ENCODE measurements around the gene CHTF18.
"Not testable (repeated sequence)": the region's sequence is repeated elsewhere in the genome, so short reads cannot be mapped to it uniquely, and the experiment has no call there.

The CHTF18 gene

DNA sequence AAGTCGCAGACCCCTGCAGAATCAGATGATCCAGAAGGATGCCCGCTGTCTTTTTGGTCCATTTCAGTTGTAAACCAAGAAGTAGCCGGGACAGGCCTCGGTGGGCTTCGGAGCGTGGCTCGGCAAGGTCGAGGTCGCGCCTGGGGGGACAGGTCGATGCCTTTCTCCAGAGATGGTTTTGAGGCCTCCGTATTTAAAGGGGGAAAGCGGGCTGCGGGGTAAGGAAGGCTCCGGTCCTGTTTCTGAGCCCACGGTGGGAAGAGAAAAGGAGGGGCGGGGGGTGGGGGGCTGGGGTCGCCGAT, 19.6 kb downstream of the CHTF18 start:
- DNase-seq (ENCODE audit: low spot score) = no peak

DNA sequence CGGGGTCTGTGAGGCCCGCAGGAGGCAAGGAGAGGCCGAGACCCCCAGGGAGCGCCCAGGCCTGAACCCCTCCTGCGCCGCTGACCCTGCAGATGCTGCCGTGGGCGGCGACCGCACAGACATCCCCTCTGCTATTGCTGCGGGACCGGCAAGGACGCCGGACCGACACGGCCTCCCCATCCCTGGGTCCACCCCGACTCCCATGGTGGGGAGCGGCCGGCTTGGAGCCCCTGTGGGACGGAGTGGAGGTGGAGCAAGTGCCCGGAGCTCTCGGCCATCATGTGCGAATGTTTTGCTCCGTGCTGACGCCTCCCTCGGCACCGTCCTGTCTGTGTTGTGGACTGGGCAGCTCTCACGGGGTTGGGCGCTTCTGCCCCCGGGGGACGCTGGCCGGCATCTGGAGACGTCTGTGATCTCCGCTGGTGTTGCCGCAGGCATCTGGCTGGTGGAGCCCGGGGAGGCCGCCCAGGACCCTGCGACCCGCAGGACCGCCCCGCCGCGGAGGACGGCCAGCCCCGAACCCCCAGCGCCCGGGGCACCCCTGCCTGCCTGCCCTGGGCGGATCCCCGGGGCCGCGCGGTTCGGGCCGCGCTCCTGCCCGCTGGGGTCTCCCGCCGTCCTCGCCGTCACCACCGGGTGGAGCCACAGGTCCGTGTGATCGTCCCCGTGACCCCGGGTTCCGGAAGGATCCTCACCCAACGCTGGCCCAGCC, 24.9 kb downstream of the CHTF18 start:
- DNase-seq (ENCODE audit: low spot score) = no peak

DNA sequence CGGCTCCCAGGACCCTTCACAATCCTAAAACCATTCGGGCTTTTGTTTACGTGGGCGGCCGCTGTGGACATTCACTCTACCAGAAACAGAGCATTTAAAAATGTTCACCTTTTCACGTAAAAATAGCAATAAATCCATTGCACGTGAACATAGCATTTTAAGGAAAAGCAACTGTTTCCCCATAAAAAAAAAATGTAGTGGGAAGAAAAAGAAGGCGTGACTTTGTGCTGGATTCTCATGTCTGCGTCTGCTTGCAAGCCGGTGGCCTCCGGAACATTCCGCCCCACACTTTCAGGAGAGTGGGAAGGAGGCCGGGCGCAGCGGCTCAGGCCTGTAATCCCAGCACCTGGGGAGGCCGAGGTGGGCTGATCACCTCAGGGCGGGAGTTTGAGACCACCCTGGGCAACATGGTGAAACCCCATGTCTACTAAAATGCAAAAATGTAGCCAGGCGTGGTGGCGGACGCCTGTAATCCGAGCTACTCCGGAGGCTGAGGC, 25.5 kb downstream of the CHTF18 start:
- no peak for DNase-seq (ENCODE audit: low spot score)

DNA sequence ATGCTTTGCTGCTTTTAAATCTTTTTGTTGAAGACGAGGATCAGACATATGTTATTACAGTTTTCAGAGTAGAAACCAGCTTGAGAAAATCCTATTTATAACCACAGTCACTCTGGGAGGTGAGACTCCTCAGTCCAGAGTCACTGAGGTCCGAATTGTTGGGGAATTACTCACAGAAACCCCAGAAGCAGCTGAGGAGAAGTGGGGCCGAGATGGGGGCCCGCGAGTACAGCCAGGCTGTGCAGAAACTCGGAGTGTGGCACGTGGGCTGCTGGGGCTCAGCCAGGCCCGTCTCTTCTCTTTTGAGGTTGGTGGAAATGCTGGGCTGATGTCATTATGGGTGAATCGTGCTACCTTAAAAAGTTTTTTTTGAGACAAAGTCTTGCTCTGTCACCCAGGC, 26.6 kb downstream of the CHTF18 start:
- DNase-seq (ENCODE audit: low spot score) = no peak

DNA sequence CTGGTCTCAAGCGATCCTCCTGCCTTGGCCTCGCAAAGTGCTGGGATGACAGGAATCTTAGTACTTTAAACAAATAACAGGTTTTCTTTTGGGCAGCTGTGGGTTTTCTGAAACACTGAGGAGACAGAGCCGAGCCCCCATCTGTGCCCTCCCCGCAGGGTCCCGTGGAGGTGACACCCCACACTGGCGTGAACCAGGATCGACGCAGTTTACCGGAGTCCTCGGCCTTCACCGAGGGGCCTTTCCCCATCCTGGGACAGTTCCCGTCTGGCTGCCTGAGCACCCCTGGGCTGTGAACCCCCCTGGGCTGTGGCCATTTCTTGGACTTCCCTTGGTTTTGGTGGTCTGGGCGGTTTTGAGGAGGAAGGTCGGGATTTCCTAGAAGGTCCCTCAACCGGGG, 27.4 kb downstream of the CHTF18 start:
- no peak for DNase-seq (ENCODE audit: low spot score)

DNA sequence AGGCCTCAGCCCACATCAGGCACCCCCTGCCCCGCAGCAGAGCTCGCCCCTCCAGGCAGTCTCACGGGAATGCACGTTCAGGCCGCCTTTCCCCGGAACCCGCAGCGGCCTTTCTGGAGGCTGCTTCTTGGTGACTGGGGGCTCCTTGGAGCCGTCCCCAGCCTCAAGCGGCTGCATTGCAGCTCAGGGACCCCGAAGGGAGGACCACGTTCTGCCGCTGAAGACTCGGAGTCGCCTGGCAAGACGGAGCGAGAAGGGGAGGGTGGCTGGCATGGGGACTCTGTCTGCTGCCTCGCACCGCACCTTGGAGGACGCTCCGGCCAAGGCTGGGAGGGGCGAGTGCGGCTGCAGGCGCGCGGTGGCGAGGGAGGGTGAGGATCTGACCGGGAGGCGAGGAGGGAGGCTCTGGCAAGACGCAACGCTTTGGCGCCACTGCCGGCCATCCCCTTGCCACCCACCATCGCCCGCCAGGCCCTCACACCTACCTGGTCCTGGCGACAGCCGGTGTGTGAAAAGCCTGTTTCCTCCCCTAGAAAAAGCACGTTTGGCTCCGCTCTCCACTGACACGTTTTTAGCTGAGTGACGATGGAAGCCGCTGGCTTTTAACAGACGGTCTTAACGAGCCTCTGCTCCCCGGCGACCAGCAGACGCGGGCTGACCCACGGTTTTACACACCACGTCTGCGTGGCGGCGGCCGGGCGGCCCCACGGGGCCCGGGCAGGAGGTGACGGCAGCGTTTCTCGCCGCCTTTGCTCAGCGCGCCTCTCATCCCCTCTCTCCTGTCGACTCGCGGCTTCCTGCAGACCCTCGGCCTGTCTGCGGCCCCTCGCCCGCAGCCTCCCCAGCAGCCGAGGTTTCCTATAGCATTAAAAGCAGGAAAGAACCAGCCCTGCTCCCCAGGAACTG, 28.8 kb downstream of the CHTF18 start:
- DNase-seq (ENCODE audit: low spot score) = no peak

DNA sequence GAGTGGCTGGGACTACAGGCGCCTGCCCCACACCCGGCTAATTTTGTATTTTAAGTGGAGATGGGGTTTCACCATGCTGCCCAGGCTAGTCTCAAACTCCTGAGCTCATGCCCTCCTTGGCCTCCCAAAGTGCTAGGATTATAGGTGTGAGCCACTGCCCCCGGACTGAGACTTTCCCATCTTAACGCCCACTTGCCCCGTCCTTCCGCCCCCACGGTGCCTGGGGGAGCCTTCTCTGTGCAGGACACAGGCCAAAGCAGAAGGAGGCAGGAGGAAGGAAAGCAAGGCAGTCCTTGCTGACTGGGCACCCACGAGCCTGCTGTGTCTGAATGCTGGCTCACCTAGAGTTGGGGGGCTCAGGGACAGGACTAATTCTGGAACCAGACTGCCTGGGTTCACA, 29.7 kb downstream of the CHTF18 start:
- DNase-seq (ENCODE audit: low spot score) = no peak

DNA sequence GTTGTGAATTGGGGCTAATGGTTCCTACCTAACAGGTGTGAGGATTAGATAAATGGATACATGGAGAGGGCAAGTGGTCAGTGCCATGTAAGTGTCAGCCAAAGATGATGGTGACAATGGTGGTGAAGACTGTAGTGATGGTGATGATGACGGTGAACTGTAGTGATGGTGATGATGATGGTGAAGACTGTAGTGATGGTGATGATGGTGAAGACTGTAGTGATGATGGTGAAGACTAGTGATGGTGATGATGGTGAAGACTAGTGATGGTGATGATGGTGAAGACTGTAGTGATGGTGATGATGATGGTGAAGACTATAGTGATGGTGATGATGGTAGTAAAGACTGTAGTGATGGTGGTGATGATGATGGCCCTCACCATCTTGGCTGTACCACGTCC, 30.2 kb downstream of the CHTF18 start:
- no peak for DNase-seq (ENCODE audit: low spot score)

DNA sequence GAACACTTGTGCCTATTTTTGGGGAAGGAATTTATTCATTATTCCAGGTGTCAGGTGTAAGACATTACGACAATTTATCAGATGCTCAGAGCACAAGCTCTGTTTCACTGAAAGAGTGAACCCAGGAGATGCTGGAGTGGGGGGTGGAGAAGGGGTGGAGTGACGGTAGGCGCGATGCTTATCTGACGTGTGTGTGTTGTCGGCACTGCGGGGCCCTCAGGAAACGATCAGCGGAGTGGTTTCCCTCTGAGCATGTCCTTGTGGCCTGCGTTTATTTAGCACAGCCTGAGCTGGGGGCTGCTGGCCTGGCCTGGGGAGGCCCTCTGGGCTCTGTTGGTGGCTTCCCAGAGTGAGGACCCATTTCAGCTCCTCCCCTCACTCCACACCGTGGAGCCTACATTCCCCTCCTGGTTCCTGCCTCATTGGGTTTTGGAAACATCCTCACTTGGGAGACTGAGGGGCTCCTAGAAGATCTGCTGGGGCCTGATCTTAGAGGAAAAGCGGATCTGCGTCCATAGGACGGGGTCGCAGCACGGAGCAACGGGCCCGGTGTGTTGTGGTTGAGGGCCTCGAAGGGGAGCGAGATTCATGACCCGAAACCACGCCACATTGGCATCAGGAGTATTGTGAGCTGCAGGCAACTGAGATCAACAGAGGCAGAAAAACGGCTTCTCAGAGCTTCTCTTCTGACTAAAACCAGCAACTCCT, 31.1 kb downstream of the CHTF18 start:
- DNase-seq (ENCODE audit: low spot score) = no peak

DNA sequence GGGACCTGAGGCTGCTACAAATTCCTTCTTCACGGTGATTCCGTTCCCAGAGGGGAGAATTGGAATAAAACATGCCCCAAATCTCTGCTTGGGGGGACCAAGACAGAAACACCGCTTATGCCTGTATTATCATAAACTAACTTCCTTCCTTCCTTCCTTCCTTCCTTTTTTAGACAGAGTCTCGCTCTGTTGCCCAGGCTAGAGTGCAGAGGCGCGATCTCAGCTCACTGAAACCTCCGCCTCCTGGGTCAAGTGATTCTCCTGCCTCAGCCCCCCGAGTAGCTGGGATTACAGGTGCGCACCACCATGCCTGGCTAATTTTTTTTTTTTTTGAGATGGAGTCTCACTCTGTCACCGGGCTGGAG, 31.6 kb downstream of the CHTF18 start:
- DNase-seq (ENCODE audit: low spot score) = not testable (repeated sequence)

DNA sequence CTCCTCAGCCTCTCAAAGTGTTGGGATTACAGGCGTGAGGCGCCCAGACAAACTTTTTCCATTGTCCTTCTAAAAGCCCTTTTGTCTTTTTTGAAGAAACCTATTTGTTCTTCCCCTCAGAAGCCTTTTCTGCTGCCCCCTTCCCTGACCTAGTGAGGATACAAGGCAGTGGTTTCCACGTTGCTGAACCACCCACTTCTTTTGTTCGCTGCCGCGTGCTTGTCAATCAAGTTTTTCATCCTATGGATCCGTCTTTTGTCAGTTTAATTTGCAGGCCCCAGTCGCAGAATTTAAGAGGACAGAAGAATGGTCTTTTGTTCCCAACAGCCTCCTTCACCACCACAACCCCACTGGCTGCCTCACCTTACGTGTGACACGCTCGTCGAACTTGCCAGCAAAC, 32.3 kb downstream of the CHTF18 start:
- DNase-seq (ENCODE audit: low spot score) = no peak

DNA sequence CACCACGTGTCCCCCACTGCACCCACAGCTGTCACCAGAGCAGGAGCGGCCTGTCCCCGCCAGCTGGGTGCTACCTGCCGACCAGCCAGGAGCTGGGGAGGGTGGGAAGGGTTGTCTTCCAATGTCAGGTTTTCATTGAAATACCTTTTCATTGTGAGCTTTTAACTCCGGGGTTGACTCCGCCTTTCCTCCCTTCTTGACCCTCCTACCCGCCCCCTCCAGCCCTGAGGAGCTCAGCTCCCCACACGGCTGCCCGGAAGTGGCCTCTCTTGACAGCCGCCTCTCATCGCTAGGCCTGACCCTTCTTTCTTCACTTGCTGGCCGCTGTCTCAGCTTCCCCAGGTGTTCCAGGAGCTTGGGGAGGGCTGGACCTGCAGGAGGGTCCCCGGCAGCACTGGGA, 33.3 kb downstream of the CHTF18 start:
- DNase-seq (ENCODE audit: low spot score) = no peak

DNA sequence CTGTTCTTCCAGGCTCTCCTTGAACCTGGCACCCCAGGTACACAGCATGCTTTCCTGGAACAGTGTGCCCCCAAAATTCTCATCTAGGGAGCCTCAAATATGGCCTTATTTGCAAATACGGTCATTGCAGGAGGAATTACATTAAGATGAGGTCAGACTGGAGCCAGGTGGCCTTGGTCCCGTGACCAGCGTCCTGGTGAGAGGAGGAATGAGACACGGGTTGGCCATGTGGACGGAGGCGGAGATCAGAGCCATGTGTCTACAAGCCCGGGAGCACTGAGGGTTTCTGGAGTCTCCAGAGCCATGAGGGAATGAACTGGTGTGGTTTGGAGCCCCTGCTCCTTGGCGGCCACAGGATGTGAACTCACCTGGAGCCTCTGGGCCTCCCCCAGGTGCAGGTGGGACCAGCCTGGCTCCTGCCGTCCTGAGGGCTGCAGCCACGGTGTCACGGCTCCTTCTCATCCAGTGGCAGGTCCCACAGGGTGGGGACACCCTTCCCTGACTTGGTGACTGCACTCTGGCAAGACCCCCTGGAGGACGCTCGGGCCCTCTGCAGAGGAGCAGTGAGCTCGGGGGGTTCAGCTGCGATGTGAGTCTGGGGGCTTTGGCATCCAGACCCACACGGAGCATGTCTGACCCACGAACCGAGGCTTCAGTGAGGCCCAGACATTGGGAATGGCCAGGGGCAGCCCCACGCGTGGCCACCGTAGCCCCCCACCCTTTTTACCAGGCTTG, 33.9 kb downstream of the CHTF18 start:
- DNase-seq (ENCODE audit: low spot score) = no peak

DNA sequence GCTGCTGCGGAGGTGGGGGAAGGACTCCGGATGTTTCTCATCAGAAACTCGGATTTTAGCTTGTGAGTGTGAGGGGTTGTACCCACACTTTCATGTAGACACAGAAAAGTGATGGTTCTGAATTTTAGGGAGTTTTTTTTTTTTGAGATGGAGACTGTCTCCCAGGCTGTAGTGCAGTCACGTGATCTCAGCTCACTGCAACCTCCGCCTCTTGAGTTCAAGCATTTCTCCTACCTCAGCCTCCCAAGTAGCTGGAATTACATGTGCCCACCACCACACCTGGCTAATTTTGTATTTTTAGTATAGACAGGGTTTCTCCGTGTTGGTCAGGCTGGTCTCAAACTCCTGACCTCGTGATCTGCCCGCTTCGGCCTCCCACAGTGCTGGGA, 34.5 kb downstream of the CHTF18 start:
- no peak for DNase-seq (ENCODE audit: low spot score)

DNA sequence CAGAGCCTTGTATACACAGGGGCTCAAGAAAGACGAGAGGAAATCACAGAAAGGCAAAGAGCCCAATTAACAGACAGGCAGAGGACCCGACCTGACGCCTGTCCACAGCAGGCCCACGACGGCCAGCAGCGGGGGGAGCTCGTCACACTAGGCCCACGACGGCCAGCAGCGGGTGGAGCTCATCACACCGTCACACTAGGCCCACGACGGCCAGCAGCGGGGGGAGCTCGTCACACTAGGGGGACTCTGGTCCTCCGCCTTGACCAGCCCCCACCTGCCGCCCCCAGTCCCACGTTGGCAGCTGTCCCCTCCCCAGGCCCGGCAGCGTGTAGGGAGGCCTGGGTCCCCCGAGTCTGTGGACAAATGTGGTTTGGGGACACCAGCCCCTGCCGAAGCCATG, 35.8 kb downstream of the CHTF18 start:
- DNase-seq (ENCODE audit: low spot score) = no peak

DNA sequence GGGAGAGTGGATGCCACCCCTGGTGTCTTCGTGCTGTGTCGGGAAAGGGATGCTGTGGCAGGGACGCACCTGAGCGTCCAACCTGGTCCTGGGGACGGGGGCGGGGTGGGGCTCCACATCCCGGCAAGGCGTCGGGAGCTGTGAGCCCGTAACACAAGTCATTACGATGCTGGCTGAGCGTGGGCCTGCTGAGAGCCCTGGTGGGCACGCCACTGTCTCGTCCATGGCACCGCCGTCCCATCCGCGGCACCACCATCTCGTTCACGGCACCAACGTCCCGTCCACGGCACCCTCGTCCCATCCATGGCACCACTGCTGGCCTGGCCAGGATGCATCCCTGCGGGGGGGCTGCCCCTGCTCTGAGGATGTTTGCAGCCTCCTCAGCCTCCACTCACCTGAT, 36.2 kb downstream of the CHTF18 start:
- DNase-seq (ENCODE audit: low spot score) = no peak

DNA sequence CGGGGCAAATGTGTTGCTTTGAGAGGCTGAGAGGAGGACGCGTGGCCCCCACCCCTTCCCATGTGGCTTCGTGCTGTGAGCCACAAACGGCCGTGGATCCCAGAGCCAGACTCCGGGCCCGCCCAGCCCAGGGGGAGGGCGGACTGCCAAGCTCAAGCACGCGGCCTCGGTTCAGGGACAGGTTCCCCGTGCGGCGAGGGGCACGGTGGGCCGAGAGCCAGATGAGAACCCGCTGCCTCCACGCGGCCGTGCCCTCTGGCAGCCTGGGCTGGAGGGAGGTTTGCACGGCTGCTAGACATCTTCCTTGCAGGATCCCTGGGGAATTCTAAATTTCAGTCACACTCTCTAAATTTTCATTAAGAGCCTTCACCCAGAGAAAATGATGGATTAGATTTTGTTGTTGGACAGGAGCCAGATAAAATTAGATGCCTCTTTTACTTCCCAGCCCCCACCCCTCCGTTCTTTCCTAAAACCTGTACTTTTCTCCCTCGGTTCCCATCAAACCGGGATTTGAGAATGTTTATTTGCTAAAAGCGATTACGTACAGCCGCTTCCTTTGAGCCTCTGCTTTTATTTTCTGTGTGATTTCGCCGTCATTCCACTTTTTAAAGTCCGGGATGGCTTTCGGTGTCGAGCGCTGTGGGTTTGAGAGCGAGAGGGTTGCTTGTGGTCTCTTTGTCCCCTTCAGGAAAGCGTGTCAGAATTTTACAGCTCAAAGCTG, 37.1 kb downstream of the CHTF18 start:
- DNase-seq (ENCODE audit: low spot score) = no peak

DNA sequence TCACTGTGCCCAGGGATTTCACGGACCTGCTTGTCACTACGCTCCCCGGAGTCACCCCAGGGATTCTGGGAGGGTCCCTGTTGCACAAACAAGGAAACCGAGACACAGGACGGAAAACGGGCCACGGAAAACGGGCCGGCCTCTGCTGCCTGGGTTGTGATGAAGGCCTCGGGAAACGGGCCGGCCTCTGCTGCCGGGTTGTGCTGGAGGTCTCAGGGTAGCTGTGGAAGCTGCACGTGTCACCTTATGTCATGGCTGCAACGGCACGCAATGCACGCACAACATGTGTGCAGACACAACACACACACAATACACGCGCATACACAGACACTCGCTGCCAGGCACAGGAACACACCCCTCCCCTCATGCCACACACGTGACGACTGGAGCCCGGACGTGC, 39.1 kb downstream of the CHTF18 start:
- DNase-seq (ENCODE audit: low spot score) = no peak

DNA sequence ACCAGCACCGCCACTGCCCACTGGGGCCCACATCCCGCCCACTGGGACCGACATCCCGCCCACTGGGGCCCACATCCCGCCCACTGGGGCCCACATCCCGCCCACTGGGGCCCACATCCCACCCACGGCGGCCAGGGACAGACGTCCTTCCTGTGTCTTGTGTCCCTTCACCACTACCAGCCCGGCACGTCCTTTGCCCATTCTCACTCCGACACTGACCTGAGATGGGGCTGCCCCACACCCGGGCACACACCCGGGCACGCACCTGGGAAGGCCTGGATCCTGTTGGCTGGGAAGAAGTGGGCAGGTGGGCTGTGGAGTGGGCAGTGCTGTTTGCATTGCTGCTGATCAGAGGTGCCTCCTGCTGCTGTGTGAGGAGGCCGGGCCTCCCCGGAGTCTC, 40.5 kb downstream of the CHTF18 start:
- no peak for DNase-seq (ENCODE audit: low spot score)

DNA sequence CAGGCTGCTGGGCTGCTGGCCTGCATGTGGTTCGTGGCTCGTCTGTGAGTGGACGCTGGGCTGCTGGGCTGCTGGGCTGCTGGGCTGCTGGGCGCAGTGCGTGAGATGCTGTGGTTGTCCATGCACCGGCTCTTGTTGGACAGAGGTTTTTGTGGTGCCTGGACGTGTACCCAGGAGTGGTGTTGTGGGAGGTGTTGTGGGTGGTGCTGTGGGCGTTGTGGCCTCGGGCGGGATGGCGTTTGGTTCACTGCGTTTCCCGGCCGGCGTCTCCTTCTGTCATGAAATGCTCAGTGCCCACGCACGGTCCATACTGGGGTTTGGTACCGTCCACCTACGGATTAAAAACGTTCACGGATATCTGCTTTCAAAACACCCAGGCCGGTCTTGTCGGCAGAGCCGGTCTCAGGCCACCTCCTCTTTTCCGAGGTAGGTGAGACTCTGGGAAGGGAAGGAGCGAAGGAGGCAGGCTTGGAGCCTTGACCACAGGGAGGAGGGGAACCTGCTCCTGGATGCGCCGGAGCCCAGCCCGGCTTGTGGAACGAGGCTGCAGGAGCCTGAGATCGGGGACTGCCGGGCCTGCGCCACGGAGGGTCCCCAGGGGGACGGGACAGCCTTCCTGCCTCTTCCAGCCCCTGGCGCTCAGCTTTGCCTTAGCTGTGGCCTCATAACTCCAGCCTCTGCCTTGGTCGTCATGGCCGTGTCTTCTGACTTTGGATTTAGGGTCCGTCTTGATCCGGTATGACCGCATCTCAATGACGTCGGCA, 41.9 kb downstream of the CHTF18 start:
- DNase-seq (ENCODE audit: low spot score) = no peak

Measured in hematopoietic multipotent progenitor cell treated with erythropoietin and hydrocortisone succinate and interleukin-3 and kit ligand, for 17 days (in vitro differentiated cells).